Adrenal gland (tissue), 5 donors: Measurements from ENCODE around the gene RTEL1.

Experiments used
- CTCF ChIP-seq, 6 experiments: fragments of 450-650 bp in 4 of 6; fragments of 200-600 bp in 2 of 6; sonication (generic) in 1 of 6; IDR thresholded peaks; 1 replicate in 5 of 6; 2 replicates in 1 of 6; pipeline versions ENCODE4 v1.5.1 to v1.8.0; 2016 to 2021; ENCODE audit warnings: antibody characterized with exemption in 6 of 6, mild to moderate bottlenecking in 2 of 6, moderate library complexity in 1 of 6
- POLR2A ChIP-seq, 2 donors: fragments of 450-650 bp; IDR thresholded peaks; one replicate each; pipeline ENCODE4 v1.6.1; 2017; ENCODE audit warnings: antibody characterized with exemption in 2 of 2, mild to moderate bottlenecking in 2 of 2, moderate library complexity in 1 of 2
- donor health status: DM: no; HTN: no; CAD: no.

GRCh38 chr20:63688228-63689045 is 30.3 kb downstream of the RTEL1 start:
- no peak for TF ChIP-seq CTCF (IDR thresholded peaks at IDR 0.05)
- TF ChIP-seq POLR2A (IDR thresholded peaks at IDR 0.05) = no peak
